CD4-positive, alpha-beta T cell treated with Interleukin-6 for 4 hours (primary cell): Measurements from ENCODE around the gene MYO3B.
"Not testable (repeated sequence)": the region's sequence is repeated elsewhere in the genome, so short reads cannot be mapped to it uniquely, and the experiment has no call there.

Experiments
- DNase-seq: peaks from one replicate; pipeline ENCODE4 v3.0.0-alpha.2; 2020; ENCODE audit warnings: mixed read lengths

Gene MYO3B

DNA sequence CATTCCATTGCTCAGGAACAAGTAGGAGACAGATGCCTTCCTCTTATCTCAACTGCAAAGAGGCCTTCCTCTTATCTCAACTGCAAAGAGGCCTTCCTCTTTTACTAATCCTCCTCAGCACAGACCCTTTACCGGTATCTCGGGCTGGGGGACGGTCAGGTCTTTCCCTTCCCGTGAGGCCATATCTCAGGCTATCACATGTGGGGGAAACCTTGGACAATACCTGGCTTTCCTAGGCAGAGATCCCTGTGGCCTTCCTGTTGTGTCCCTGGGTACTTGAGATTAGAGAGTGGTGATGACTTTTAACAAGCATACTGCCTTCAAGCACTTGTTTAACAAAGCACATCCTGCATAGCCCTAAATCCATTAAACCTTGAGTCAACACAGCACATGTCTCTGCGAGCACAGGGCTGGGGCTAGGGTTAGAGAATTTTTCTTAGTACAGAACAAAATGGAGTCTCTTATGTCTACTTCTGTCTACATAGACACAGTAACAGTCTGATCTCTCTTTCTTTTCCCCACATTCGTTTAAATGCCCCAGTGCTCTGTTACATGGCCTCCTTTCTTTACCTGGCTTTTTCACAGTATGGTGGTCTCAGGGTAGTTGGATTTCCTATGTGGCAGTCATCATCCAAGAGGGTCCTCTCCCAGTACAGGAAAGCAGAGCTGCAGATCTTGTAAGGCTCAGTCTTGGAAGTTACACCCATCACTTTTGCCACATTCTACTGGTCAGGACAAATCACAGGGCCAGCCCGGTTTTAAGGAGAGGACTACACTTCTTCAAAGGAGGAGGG lies 86.0 kb downstream of the MYO3B start:
- DNase-seq = not testable (repeated sequence)

DNA sequence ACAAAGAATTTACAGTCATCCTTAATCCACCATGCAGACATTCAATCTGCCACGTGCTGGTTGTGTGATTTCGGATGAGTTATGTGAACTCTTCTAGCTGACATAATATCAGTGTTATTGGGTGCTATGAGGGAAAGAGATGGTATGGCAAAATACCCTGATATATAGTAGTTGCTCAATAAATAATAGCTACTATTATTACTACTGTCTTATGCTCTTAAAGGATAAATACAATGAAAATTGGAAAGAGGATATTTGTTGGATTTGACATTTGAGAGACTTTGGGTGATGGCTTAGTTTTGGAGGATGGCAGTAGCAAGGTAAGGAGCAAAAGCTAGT lies 86.5 kb downstream of the MYO3B start:
- DNase-seq = no peak

DNA sequence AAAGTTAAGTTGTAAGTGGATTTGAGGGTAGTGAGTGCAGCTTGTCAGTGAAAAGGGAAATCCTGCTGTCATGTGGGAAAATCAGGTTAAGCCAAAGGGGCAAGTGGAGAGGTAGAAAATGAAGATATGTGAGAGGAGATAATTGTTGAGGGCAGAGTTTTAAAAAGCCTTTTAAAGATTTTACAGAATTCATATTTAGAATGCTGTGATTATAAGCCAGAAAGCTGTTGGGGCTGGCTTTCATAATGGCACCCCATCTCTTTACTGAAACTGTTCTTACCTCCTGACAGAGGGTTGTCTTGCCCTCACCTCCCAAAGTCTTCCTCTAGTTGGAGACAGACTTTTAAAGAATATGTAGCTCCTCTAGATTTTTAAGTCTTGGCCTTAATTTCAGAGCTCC lies 86.9 kb downstream of the MYO3B start:
- no peak for DNase-seq

DNA sequence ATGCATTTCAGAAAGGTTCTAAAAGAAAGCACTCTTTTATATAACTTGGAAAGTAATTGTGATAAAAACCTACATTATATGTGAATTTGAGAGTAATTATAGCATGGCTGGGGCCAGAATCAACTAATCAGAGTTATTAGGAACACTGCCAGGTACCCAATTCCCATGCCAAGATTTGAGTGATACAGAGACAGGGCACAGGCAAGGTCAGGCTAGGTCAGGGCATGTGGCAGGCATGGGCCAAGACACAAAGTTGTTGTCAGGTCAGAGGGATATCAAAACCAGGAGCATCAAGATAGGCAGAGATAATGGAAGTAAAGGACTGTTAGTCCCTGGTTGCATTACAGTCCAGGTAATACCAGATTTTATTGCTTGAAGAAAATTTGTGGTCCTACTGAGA lies 87.4 kb downstream of the MYO3B start:
- DNase-seq = no peak

DNA sequence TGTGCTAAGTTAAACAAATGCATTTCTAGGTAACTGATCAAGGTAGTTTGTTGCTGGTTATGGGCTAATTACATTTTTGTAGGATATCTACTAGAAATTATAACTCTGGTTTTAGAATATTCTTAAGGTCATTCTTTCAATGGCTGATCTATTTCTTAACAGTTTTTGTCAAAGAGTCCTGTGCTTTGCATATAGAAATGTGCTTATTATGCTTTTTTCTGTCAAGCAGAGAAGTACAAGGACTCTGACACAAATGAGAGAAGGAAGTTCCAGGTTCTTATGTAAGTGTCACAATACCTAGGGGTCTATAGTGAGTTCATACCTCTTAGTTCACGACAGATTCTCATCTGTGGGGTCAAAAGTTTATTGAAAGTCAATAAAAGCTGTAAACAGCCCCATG lies 88.4 kb downstream of the MYO3B start:
- DNase-seq = no peak

DNA sequence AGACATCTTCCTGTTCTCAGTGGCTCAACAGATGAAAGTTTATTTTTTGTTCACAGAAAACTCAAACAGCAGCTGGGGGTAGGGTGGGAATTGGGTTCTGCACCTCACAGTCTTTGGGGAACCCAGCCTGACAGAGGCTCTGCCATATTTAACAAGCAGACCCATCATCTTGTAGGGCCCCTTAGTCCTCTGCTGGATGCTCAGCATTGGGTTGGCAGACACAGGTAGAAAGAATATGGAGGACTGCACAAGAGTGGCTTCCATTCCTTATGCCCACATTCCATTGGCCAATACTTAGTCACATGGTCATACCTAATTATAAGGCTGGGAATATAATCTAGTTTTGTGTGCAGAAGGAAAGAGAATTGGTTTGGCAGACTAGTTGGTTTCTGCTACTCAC lies 89.1 kb downstream of the MYO3B start:
- DNase-seq = no peak

DNA sequence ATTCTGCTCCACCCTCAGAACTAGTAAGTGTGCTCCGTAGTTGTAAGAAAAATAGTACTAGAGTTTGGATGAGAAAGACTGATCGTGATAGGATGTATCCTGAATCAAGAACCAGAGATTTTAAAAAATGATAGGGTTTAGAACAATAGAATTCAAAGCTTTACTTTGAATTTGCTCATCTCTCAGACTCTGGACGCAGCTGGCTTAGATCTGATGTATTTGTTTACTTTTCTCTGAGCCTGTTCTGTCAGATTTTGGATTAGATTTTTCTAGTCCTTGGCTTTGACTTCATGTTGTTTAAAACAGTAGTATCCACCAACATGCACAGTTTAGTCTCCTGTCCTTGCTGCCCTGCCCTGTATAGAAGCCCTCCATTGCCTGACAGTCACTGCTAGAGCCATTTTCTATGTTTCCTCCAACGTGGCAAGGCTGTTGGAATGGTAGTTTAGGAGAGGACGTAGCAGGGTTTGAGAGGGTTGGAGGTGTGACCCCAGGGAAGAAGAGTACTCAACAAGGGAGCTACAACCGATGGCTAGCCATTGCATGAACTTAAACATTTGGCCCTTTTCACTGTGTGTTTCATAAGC lies 92.4 kb downstream of the MYO3B start:
- no peak for DNase-seq

DNA sequence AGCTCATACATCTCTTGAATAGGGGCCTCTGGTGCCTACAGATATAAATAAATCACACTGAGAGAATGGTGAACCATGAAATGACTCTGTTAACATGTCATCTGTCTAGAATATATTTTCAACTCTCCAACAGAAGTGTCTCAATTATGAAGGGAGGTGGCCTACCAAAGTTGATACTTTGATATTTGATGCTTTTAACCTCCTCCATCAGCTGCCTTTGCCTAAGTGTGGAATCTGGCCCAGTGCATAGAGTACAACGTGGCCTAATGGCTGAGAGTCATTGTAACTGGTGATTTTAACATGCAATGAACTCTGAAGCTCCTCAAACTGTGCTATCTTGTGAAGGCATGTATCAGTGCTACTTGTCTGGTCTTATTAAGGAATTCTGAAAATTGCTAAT lies 93.4 kb downstream of the MYO3B start:
- no peak for DNase-seq

DNA sequence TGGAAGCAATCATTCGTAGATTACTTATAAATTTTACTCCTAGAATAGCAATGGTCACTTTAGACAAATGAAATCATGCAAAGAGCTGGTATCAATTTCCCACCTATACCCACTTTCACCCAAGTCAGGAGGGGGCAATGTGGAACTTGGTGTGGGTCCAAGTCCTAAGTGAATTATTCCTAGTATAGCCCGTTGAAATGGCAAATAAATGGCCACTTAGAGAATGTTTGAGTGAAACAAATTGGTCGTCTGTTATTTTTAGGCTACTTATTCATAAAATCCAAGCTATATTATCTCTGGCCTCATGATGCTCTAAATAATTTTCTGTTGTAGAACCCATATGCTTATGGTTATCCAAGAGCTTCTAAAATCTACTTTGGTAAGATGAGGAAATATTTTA lies 98.1 kb downstream of the MYO3B start:
- DNase-seq = no peak

DNA sequence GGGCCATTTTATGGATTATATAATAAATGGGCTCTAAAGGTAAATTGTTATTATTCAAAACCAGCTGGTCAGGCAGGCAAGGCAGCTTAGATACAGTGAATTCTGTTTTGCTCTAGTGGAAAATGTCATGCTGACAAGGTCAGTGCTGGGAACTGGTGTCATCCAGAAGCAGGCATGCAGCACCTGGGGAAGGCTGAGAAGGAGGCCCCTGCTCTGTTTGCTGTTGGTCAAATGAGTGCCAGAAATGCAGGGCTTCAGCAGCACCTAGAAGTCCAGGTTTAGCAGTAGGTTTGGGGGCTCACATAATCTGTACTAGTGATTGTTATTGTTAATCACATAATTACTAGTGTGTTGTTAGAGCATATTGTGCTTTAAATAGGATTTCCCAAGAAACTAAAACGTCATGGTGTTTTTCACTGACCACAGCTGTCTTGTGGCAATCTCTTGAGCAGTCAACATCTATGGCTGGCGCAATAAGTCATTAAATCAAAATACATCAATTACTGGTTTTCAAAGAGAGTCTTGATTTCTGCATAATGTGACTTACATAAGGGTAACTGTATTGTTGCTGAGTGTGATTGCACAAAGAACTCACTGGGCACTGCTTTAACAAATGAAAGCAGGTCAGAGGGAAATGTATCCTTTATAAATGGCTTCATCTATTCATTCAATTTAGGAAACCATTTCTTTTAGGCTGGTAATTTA lies 99.1 kb downstream of the MYO3B start:
- no peak for DNase-seq

DNA sequence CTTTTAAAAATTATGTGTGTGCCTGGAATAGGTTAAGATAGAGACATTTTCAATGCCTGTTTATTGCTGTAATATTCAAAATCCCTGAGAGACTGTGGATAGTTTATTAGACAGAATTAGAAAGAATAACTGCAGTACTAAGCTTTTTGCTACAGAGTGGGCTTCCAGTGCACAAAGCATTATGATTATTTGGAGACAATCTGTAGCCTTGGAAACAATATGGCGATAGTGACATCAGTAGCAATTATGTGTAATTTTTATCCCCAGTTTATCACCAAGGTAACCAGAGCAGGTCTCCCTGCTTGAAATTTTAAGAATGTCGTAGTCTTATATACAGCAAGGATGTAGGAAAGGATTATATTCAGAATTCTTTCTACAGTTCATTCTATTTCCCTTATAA lies 100.0 kb downstream of the MYO3B start:
- no peak for DNase-seq

DNA sequence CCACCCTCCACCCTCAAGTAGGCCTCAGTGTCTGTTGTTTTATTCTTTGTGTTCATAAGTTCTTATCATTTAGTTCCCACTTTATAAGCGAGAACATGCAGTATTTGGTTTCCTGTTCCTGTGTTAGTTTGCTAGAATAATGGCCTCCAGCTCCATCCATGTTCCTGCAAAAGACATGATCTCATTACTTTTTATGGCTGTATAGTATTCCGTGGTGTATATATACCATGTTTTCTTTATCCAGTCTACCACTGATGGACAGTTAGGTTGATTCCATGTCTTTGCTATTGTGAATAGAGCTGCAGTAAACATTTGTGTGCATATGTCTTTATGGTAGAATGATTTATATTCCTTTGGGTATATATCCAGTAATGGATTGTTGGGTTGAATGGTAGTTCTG lies 101.7 kb downstream of the MYO3B start:
- not testable (repeated sequence) for DNase-seq

DNA sequence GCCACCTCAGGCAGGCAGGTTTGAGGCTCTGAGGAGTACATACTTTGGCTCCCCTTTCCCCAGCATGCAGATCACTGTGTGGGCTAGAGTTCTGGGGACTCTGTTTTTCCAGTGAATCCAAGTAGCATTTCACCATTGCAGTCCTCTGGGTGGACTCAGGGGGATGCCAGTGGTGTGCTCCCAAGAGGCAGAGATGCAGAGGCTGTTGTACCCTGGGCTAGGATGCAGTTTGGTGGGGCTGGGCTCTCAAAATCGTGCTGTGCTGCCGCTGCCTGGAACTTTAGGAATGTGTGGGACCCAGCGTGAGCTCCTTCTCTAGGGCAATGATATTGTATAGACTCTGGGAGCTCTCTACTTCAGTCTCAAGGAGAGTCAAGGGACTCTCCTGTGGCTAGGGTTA lies 104.9 kb downstream of the MYO3B start:
- no peak for DNase-seq

DNA sequence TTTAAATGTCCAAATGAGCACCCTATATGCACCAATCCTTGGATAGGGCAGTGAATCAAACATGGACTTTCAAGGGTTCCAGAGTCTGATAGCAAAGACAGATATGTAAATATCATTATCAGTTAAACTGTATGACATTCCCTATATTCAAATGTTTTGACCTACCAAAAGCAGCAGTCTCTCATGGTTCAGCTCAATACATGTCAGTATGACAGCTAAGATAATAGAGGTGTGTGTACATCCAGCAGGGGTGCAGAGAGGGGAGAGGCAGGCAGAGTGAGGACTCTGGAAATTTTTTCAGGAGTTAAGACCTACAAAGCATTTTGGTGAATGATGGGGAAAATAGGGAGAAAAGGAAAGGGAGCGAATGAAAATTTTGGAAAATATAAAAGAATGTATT lies 106.3 kb downstream of the MYO3B start:
- DNase-seq = no peak

DNA sequence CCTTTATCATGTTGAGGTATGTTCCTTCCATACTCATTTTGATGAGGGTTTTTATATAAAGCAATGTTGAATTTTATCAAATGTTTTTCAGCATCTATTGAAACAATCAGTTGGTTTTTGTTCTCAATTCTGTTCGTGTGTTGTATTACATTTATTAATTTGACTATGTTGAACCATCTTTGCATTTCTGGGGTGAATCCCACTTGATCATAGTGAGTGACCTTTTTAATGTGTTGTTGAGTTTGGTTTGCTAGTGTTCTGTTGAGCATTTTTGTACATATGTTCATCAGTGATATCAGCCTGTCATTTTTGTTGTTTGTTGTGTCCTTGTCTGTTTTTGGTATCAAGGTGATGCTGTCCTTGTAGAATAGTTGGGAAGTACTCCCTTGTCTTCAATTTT lies 110.9 kb downstream of the MYO3B start:
- DNase-seq = no peak

DNA sequence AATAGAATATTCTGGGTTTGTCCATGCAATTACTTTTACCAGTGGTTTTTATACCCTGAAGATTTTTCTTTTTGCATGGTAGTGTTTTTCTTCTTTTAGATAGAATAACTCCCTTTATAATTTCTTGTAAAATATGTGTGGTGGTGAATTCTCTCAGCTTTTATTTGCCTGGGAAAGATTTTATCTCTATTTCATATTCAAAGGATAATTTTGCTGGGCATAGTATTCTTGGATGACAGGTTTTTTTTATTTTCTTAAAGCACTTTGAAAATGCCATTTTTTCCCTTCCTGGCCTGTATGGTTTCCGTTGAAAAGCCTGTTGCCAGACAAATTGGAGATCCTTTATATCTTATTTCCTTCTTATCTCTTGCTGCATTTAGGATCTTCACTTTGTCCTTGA lies 113.5 kb downstream of the MYO3B start:
- no peak for DNase-seq

DNA sequence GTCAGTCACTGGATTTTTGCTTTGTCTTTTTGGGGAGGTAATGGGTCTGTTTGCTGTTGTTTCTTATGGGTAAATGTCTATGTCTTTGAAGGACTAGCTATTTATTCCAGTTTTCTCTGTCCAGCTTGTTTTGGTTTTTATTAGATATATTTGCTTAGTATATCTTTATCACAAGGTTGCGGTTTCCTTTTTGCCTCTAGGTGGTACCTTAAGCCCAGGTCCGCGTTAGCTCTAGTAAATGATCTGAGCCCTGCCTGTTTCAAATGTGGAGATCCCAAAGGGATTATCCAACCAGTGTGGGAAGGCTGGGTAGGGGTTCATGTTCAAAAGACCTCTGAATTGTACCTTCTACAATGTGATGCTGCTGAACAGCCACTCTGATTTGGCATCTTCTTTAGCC lies 114.5 kb downstream of the MYO3B start:
- no peak for DNase-seq

DNA sequence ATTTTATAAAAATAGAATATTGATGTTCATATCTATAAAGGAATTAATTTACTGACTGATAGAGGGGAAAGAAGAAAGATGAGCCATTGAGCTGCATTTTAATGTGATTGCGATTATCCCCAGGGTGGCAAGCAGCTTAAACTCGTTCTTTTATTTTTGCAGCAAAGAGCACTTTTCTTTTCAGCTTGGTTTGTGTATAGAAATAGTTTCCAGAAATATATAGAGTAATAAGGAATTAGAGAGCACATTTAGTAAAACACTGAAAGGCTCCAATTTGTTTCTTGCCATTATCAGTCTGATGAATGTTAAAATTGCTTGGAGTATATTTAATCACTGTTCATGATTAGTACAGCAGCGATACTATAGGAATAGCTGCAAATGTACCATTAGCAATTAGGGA lies 119.5 kb downstream of the MYO3B start:
- DNase-seq = no peak

DNA sequence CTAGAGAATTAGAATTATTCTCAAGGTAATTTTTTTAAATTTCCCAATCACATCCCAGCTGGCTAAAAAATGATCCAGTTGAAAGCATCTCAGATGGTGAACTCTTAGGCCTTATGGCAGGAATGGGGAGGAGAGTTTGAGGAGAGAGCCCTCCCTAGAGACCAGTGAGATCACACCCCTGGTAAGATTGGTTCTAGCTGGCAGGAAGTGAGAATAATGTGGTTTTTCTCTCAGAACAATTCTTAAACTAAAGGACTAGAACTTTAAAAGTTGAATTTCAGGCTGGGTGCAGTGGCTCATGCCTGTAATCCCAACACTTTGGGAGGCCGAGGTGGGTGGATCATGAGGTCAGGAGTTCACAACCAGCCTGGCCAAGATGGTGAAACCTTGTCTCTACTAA lies 120.2 kb downstream of the MYO3B start:
- no peak for DNase-seq

DNA sequence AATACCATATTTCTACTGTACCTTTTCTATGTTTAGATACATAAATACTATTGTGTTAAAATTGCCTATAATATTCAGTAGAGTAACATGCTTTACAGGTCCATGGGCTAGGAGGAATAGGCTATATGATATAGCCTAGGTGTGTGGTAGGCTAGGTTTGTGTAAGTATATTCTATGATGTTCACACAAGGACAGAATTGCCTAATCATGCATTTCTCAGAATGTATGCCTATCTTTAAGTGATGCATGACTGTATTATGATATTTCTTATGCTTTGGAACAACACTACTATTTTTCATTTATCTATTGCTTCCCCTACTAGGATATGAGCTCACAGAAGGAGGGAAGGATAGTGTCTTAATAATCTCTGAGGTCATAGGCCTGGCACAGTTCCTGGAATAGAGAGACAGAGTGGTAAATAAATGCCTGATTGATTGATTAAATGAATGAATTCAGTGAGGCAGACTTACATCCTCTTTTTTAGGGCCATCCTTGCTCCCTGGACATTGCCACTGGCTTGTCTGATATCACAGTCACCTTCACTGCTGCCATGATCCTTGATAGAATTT lies 121.0 kb downstream of the MYO3B start:
- no peak for DNase-seq

DNA sequence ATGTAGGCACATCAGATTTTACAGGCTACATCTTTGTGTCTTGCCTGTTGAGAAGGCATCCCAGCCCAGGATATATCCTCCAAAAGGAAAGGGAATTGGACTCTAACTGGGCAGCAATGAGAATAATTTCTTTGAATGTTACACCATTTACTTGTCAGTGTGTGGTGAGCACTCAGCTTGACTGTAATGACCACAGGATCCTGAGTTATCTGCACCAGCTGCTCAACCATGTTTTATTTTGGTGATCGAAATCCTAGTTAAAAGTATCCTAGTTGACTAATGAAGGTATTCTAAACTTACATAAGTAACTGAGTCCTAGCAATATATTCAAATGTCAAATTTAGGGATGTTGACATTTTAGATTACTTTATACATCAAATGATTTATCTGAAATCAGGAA lies 123.0 kb downstream of the MYO3B start:
- DNase-seq = no peak

DNA sequence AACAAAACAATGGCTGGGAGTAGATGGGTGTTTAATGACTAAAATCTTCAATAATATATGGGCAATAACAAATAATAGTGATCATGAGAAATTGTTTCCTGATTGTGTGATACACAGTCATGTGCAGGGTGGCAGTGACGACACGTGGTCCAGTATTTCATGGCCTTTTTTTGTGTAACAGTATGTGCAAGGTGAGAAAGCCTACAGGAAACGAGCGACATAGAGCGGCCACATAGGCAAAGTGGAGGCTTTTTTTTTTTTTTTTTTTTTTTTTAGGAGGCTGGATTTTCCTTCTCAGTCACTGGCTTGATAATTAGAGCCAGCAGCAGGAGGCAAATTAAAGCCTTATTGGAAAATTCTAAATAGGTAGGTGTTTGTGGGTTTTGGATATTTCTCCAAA lies 123.7 kb downstream of the MYO3B start:
- DNase-seq = no peak

DNA sequence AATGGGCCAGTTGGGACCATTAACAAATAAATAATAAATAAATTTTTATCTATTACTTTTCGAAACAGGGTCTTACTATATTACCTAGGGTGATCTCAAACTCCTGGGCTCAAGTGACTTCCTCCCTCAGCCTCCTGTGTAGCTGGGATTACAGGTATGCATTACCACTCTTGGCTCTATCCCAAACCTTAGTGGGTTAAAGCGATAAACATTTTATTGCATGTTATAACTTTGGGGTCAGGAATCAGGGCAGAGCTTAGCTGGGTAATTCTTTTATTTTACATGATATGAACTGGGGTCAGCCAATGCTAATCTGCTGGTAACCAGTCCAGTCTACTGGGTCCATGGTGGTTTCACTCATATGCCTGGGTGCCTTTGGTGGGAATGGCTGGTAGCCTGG lies 127.8 kb downstream of the MYO3B start:
- no peak for DNase-seq

DNA sequence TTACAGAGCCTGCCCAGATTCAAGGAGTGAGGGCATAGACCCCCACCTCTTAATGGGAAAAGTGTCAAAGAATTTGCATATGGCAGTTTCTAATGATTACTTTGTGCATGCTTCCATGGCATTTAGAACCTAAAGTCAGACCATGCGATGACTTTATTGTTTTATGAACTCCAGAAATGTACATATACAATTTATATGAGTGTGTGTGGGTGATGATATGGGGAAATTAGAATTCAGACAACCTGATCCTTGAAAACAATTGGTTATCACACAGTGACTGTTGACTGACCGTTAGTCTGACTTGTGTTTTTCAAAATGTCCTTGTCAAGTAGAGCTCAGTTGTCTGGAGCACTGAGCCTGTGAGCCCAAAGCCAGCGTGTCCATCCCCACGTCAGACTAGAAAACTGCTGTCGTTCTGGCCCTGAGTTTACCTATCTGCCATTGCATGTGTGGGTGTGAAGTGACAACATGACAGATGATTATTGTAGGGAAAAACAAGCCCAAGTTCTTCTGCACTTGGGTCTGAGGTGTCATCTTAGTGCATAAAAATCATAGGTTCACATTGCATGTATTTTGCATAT lies 128.4 kb downstream of the MYO3B start:
- DNase-seq = no peak
